NCI-H82 (cell line): ENCODE measurements around the gene USHBP1.

ENCODE experiments used
- DNase-seq: peaks from one replicate; lab custom pipeline; 2025; lab: John Stamatoyannopoulos, UW

Gene USHBP1

DNA sequence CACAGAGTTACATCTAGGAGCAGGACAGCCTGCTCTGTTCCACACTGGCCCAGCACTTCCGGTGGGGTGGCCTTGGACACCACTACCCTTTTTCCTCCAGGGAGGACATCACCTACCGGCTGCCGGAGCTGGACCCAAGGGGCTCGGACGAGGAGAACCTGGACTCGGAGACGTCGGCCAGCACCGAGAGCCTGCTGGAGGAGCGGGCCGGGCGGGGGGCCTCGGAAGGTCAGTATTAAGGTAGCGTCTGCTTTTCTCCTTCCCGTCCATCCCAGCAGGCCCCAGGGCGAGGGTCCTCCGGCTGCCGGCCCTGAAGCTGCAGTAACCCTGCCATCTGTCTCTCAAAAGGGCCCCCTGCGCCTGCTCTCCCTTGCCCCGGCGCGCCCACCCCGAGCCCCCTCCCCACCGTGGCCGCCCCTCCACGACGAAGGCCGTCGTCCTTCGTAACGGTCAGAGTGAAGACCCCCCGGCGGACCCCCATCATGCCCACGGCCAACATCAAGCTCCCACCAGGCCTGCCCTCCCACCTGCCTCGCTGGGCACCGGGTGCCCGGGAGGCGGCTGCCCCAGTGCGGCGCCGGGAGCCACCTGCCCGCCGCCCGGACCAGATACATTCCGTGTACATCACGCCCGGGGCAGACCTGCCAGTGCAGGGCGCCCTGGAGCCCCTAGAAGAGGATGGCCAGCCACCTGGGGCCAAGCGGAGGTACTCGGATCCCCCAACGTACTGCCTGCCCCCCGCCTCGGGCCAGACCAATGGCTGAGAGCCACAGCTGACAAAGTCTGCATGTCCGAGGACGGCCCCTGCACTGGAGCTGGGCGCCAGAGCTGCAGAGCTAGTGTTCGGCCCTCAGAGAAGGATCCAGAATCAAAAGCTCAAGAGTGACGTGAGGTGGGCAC, 52.7 kb downstream of the USHBP1 start:
- DNase-seq = no peak

DNA sequence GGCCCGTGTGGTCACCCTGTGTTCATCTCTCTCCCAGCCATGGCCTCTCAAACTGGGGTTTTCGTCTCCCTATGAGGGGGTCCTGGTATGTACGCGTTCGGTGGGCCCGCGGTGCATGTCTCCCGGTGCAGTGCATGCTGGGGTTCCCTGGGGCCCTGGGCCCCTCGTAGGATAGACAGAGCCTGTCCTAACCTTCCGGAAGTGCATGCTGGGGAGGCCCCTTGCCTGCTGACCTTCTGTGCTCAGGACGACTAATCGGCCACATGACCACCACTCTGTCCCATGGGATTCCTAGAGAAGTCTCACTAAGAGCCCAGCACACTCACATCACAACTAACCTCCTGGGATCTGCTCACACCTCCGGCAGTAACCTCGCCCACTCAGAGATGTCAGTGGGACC, 54.2 kb downstream of the USHBP1 start:
- DNase-seq = no peak

DNA sequence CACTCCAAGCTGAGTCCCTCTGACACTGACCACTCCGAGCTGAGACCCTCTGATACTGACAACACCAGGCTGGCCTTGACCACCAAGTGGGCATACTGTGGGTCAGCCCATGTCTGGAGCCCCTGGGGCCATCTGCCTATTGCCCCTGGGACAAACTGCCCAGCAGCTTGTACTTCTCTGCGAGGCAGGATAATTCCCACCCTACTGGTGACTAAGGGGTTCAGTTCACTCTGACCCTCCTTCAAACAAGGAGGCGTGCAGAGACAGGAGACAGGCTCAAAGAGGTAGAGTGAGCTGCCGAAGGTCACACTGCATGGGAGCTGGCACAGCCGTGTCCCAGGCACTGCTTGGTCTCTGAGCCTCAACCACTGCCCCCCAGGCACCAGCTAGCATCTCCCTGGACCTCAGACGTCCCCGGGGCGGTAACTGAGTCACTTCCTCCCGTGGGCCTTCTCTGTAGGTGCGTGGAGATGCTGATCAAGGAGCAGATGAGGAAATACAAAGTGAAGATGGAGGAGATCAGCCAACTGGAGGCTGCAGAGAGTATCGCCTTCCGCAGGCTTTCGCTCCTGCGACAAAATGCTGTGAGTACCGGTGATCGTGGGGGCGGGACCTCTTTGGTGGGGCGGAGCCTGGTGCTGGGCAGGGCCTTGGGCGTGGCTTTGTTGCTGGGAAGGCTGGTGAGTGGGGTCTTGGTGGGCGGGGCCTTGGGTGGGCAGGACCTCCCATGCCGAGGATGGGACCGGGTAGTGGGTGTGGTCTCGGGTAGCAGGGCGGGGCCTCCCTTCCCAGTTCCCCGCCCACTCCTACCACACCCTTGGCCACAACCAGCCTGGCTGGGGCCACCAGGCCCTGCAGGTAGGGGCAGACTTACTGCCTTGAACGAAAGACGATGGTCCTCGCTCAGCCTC, 55.2 kb downstream of the USHBP1 start:
- peak; percentile 97 for DNase-seq

DNA sequence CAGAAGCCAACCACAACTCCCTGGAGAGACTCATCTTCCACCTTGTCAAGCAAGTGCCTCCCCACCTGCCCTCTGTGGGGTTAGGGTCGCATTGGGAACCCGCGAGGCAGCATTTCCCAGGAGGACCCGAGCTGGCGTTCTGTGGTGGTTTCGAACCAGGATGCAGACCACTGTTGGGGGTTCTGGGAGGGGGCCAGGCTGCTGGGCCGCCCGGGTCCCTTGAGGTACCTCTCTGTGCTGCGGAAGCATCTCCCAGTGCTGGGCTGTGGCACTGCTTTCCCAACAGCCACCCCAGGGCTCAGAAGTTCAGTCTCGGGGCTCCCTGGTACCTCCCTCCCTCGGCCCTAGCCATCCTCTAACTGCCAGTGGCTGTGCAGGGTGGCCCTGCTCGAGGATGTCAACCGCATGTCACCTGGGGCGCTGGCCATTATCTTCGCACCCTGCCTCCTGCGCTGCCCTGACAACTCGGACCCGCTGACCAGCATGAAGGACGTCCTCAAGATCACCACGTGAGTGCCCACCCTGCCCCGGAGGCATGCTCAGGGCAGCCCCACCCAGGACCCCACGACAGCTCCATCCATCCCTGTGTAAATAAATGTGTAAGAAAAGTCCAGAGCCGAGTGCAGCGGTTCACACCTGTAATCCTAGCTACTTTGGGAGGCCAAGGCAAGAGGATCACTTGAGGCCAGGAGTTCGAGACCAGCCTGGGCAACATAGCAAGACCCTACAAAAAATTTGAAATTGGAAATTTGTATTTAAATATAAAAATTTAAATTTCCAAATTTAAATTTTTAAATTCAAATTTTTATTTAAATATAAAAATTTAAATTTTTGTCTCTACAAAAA, 57.6 kb downstream of the USHBP1 start:
- no peak for DNase-seq

DNA sequence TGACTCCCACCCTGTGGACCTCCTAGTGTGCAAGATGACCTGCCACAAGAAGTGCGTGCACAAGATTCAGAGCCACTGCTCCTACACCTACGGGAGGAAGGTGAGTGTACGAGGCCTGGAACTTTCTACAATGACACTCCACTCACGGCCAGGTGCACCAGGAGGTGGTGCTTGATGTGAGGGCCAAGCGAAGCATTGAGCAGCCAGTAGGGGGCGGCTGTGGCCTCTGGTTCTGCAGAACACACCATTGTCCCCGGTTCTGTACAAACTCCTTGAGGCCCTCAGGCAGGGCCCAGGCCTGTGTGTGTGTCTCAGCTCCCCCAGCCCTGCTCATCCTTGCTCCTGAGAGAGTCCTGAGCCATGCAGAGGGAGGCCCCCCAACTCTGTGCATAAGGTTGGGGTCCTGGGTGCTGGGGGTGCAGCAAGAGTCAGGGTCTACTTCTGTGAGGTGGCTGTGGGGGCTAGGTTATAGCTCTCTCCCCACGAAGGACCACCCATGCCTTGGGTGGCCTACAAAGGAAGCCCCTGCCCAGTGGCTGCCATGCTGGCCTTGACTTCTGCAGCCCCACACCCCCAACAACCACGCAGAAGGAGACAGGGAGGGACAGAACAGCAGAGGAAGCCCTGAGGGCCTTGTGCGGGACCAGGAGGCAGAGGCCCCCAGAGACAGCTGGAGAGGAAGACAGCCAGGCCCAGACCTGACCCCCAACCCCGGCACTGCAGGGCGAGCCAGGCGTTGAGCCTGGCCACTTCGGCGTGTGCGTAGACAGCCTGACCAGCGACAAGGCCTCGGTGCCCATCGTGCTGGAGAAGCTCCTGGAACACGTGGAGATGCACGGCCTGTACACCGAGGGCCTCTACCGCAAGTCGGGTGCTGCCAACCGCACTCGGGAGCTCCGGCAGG, 59.1 kb downstream of the USHBP1 start:
- peak; percentile 91 for DNase-seq

DNA sequence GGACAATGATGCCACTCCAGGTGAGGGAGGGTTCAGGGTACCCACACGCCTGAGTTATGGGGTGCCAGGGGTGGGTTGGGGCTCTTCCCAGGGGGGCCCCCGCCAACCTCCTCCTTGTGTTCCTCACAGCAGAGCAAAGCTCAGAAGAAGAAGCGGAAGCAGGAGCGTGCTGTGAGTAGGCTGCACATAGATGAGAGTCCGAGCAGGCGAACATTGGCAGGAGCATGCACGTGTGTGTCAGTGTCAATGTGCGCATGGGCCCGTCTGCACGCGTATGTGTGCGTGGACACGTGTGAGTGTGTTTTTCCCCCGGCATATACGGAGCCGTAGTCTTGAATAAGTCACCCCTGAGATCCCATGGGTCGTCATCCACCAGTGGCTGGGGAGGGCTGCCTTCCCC, 61.8 kb downstream of the USHBP1 start:
- no peak for DNase-seq

DNA sequence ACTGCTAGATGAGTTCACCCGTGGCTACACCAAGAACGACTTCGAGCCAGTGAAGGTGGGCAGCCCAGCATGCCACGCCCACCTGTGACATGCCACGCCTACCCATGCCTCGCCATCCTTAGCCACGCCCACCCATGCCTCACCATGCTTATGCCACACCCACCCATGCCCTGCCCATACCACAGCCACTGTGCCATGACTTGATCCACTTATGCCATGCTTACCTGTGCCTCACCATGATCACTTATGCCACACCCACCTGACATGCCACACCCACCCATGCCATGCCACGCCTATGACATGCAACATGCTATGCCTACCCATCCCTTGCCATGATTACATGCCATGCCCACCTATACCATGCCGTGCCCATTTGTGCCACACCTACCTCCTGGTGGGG, 62.3 kb downstream of the USHBP1 start:
- no peak for DNase-seq

DNA sequence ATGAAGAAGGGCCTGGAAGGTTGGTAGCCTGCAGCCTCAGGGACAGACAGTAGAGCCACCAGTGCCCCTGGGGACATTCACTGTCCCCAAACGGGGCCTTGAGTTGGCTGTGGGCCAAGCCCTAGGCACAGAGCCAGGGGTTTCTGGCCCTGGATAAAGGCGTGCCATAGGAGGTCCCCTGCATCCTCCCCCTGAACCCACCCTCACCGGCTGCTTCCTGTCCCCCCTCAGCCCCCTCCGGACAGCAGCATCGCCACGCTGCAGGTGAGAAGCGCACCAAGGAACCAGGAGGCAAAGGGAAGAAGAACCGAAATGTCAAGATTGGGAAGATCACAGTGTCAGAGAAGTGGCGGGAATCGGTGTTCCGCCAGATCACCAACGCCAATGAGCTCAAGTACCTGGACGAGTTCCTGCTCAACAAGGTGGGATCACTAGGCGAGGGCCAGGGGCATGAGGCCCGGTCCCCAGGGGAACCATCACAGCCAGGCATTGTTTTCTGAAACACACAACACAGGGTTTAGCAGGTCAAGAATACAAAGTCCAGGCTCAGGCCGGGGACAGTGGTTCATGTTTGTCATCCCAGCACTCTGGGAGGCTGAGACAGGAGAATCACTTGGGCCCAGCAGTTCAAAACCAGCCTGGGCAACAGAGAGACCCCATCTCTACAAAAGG, 64.0 kb downstream of the USHBP1 start:
- DNase-seq = peak; percentile 45
